WTC11 (cell line): ENCODE data around the gene PBX3.

Experiments used
- CTCF ChIP-seq: fragments of 200-600 bp; IDR thresholded peaks from 2 replicates; pipeline ENCODE4 v1.8.0; 2022; ENCODE audit warnings: antibody characterized with exemption
- FOXJ3 ChIP-seq: sonication (generic); formaldehyde crosslinking; IDR thresholded peaks from 2 replicates; pipeline ENCODE4 v1.9.0; 2021; ENCODE audit warnings: missing genetic modification reagents, mild to moderate bottlenecking, borderline replicate concordance
- NR3C1 ChIP-seq: sonication (generic); formaldehyde crosslinking; conservative IDR thresholded peaks from 2 replicates; pipeline ENCODE4 v1.8.1; 2023; ENCODE audit warnings: low read depth, mild to moderate bottlenecking, missing genetic modification reagents
- PRRX2 ChIP-seq: fragments of 250-450 bp; sonication (Bioruptor Pico); IDR thresholded peaks from 2 replicates; pipeline ENCODE4 v1.8.0; 2021; ENCODE audit warnings: mild to moderate bottlenecking
- ZNF138 ChIP-seq: sonication (generic); formaldehyde crosslinking; conservative IDR thresholded peaks from 2 replicates; pipeline ENCODE4 v1.8.1; 2022; ENCODE audit warnings: mild to moderate bottlenecking, moderate library complexity, missing genetic modification reagents
- ZSCAN18 ChIP-seq: fragments of 250-450 bp; sonication (Bioruptor Pico); IDR thresholded peaks from 2 replicates; pipeline ENCODE4 v2.1.2; 2022; ENCODE audit warnings: mild to moderate bottlenecking, moderate library complexity

GRCh38 chr9:125747765-125748445 lies 732 bp downstream of the PBX3 start:
- no peak for TF ChIP-seq CTCF
- no peak for TF ChIP-seq FOXJ3
- TF ChIP-seq PRRX2, result no peak
- no peak for TF ChIP-seq ZNF138
- no peak for TF ChIP-seq NR3C1
- no peak for TF ChIP-seq ZSCAN18 (CRISPR knock-in tag)
